ENCODE data around the gene TBC1D8.

- TF ChIP-seq CTCF (IDR thresholded peaks at IDR 0.05) (no peak), POLR2A (IDR thresholded peaks at IDR 0.05) (no peak)
Observed at GRCh38 chr2:101173707-101174295, 22.6 kb upstream of the TBC1D8 start.
